H1 (cell line): ENCODE data around the gene LPAR4. TPM values are rescaled to one million over a fixed set of nuclear protein-coding genes. Genes with fewer than 3 reads are reported as not detected.

ENCODE experiments used
- HDAC6 ChIP-seq: IDR thresholded peaks from one replicate; pipeline ENCODE4 v1.7.1; 2012; ENCODE audit warnings: low read depth, mild to moderate bottlenecking, inconsistent platforms, low read length, moderate library complexity
- JUND ChIP-seq: IDR thresholded peaks from 2 replicates; pipeline ENCODE4 v1.6.1; 2011; ENCODE audit warnings: mild to moderate bottlenecking, improper control_type of control experiment, low read length
- KDM5A ChIP-seq: fragments of 200-600 bp; IDR thresholded peaks from 2 replicates; pipeline ENCODE4 v1.7.1; 2012; ENCODE audit warnings: mild to moderate bottlenecking, low read length, inconsistent platforms, mixed read lengths
- POLR2AphosphoS5 ChIP-seq: IDR thresholded peaks from 2 replicates; pipeline ENCODE4 v1.6.1; 2011; ENCODE audit warnings: low read depth, low read length
- RAD21 ChIP-seq, 2 experiments: IDR thresholded peaks in 1 of 2; conservative IDR thresholded peaks in 1 of 2; 2 replicates each; pipeline ENCODE4 v1.6.1; 2011; ENCODE audit warnings: low read depth in 2 of 2, low read length in 2 of 2, improper control_type of control experiment in 1 of 2, inconsistent platforms in 1 of 2, mild to moderate bottlenecking in 1 of 2, moderate library complexity in 1 of 2
- SIN3A ChIP-seq, 2 experiments: IDR thresholded peaks in 1 of 2; conservative IDR thresholded peaks in 1 of 2; 2 replicates each; pipeline ENCODE4 v1.6.1; 2011 to 2012; ENCODE audit warnings: low read length in 2 of 2, improper control_type of control experiment in 1 of 2, low read depth in 1 of 2, mild to moderate bottlenecking in 1 of 2
- SIRT6 ChIP-seq: IDR thresholded peaks from one replicate; pipeline ENCODE4 v1.7.1; 2012; ENCODE audit warnings: low read length, inconsistent platforms
- TEAD4 ChIP-seq: IDR thresholded peaks from 2 replicates; pipeline ENCODE4 v1.6.1; 2012; ENCODE audit warnings: low read depth, low read length, inconsistent platforms, mixed read lengths
- polyA plus RNA-seq, 7 experiments: library from polyadenylated mRNA; depleted of rRNA in 3 of 7; stranded (reverse) in 5 of 7; unstranded in 2 of 7; fragments of >200 nt in 5 of 7; fragments of 200-250 nt in 2 of 7; gene quantifications; 1 replicate in 5 of 7; 2 replicates in 1 of 7; 4 replicates in 1 of 7; pipeline versions ENCODE4 v1.2.1 to v1.2.3, GENCODE V29; 2011 to 2013; ENCODE audit warnings: missing spikeins in 2 of 7, mixed read lengths in 2 of 7
- total RNA-seq: library from RNA; stranded (reverse); fragmentation: NEBNext Ultra II Directional; extraction: Animal tissue kit (Norgen Biotek cat#: 25700); gene quantifications from 2 replicates; pipeline ENCODE4 v1.2.1, GENCODE V29; 2021
- TF ChIP-seq, protein P1 (sequence below): fragments of 300-600 bp; sonication (generic); IDR thresholded peaks from 2 replicates; pipeline ENCODE4 v1.7.1; 2012; ENCODE audit warnings: low read length, moderate library complexity, mild to moderate bottlenecking, inconsistent platforms; ENCODE audit not compliant: insufficient replicate concordance

LPAR4 gene
- total and polyA plus RNA-seq, 2 of the 8 experiments (the other 6 are each of a cell fraction or from before 2014, with no cell fraction given), result 7.6 to 16.3 TPM

DNA sequence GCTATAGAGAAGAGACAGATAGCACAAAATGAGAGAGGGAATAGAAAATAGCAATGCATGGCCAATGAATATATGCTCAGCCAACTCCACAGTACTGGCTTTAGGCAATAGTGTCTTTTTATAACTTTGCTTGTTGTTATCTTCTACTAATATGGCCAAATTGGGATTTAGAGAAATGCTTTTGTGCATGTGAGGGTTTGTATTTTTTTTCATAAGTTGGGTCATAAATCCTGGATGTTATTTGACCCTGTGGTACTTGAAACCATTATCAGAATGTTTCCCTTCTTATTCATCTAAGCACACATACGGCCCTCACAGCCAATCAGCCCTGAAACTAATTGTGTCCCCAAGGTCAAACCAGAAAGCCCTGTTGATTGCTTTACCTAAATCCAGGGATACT, 35.2 kb upstream of the LPAR4 start (continued):
- TF ChIP-seq, protein P1, sequence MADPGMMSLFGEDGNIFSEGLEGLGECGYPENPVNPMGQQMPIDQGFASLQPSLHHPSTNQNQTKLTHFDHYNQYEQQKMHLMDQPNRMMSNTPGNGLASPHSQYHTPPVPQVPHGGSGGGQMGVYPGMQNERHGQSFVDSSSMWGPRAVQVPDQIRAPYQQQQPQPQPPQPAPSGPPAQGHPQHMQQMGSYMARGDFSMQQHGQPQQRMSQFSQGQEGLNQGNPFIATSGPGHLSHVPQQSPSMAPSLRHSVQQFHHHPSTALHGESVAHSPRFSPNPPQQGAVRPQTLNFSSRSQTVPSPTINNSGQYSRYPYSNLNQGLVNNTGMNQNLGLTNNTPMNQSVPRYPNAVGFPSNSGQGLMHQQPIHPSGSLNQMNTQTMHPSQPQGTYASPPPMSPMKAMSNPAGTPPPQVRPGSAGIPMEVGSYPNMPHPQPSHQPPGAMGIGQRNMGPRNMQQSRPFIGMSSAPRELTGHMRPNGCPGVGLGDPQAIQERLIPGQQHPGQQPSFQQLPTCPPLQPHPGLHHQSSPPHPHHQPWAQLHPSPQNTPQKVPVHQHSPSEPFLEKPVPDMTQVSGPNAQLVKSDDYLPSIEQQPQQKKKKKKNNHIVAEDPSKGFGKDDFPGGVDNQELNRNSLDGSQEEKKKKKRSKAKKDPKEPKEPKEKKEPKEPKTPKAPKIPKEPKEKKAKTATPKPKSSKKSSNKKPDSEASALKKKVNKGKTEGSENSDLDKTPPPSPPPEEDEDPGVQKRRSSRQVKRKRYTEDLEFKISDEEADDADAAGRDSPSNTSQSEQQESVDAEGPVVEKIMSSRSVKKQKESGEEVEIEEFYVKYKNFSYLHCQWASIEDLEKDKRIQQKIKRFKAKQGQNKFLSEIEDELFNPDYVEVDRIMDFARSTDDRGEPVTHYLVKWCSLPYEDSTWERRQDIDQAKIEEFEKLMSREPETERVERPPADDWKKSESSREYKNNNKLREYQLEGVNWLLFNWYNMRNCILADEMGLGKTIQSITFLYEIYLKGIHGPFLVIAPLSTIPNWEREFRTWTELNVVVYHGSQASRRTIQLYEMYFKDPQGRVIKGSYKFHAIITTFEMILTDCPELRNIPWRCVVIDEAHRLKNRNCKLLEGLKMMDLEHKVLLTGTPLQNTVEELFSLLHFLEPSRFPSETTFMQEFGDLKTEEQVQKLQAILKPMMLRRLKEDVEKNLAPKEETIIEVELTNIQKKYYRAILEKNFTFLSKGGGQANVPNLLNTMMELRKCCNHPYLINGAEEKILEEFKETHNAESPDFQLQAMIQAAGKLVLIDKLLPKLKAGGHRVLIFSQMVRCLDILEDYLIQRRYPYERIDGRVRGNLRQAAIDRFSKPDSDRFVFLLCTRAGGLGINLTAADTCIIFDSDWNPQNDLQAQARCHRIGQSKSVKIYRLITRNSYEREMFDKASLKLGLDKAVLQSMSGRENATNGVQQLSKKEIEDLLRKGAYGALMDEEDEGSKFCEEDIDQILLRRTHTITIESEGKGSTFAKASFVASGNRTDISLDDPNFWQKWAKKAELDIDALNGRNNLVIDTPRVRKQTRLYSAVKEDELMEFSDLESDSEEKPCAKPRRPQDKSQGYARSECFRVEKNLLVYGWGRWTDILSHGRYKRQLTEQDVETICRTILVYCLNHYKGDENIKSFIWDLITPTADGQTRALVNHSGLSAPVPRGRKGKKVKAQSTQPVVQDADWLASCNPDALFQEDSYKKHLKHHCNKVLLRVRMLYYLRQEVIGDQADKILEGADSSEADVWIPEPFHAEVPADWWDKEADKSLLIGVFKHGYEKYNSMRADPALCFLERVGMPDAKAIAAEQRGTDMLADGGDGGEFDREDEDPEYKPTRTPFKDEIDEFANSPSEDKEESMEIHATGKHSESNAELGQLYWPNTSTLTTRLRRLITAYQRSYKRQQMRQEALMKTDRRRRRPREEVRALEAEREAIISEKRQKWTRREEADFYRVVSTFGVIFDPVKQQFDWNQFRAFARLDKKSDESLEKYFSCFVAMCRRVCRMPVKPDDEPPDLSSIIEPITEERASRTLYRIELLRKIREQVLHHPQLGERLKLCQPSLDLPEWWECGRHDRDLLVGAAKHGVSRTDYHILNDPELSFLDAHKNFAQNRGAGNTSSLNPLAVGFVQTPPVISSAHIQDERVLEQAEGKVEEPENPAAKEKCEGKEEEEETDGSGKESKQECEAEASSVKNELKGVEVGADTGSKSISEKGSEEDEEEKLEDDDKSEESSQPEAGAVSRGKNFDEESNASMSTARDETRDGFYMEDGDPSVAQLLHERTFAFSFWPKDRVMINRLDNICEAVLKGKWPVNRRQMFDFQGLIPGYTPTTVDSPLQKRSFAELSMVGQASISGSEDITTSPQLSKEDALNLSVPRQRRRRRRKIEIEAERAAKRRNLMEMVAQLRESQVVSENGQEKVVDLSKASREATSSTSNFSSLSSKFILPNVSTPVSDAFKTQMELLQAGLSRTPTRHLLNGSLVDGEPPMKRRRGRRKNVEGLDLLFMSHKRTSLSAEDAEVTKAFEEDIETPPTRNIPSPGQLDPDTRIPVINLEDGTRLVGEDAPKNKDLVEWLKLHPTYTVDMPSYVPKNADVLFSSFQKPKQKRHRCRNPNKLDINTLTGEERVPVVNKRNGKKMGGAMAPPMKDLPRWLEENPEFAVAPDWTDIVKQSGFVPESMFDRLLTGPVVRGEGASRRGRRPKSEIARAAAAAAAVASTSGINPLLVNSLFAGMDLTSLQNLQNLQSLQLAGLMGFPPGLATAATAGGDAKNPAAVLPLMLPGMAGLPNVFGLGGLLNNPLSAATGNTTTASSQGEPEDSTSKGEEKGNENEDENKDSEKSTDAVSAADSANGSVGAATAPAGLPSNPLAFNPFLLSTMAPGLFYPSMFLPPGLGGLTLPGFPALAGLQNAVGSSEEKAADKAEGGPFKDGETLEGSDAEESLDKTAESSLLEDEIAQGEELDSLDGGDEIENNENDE, result no peak
- TF ChIP-seq TEAD4 (no peak), SIRT6 (no peak), POLR2AphosphoS5 (no peak), SIN3A (conservative IDR thresholded peaks at IDR 0.05 in 1 of 2, IDR thresholded peaks at IDR 0.05 in 1 of 2; ENCODE audit: low read depth in 1 of 2, low read length in 2 of 2) (no peak), JUND (no peak), HDAC6 (no peak), RAD21 (IDR thresholded peaks at IDR 0.05 in 1 of 2, conservative IDR thresholded peaks at IDR 0.05 in 1 of 2; ENCODE audit: low read depth in 2 of 2, low read length in 2 of 2) (no peak), KDM5A (no peak)
